Measurements from ENCODE around the gene CPEB1.

DNA sequence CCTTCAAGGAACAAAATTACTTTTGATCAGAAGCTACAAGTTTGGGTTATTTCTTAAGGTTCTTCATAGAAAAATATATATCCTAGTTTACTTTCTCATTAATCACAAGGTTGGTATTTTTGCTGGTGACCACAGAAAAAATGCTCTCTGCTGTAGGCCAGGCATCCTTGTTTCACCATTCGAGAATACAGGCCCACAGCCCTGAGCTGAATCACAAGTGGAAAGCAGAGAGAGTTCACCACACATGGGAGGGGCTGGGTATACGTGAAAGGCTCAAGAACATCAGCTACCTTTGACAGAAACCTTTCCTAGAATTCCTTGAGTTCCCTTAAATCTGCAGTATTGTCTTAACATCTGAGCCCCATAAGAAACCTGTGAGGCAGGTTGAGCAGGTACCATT lies 23.2 kb downstream of the CPEB1 start:
- TF ChIP-seq, protein P1, sequence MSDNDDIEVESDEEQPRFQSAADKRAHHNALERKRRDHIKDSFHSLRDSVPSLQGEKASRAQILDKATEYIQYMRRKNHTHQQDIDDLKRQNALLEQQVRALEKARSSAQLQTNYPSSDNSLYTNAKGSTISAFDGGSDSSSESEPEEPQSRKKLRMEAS (IDR thresholded peaks at IDR 0.05; ENCODE audit: low read depth, low read length), result no peak
- TF ChIP-seq CTCF (IDR thresholded peaks at IDR 0.05; ENCODE audit: low read depth, low read length) (no peak), POLR2A (IDR thresholded peaks at IDR 0.05; ENCODE audit: extremely low read depth, insufficient read length) (no peak)

Data from NB4 (cell line).